ENCODE measurements around the gene SYPL2.

SYPL2 gene

GRCh38 chr1:109521002-109521951, 54.9 kb downstream of the SYPL2 start:
- DNase-seq: no peak

GRCh38 chr1:109522026-109522425, 55.7 kb downstream of the SYPL2 start:
- no peak for DNase-seq

- DNase-seq: no peak
Measured at GRCh38 chr1:109523706-109524105, 57.4 kb downstream of the SYPL2 start.

GRCh38 chr1:109527098-109527811, 60.9 kb downstream of the SYPL2 start:
- no peak for DNase-seq

- DNase-seq: no peak
Measured at GRCh38 chr1:109527846-109528695, 61.7 kb downstream of the SYPL2 start.

GRCh38 chr1:109528712-109529111, 62.4 kb downstream of the SYPL2 start:
- DNase-seq: no peak

GRCh38 chr1:109529881-109530456, 63.6 kb downstream of the SYPL2 start:
- peak in 1 of 2 experiments; percentile 36 for DNase-seq

GRCh38 chr1:109530457-109531087, 64.2 kb downstream of the SYPL2 start:
- DNase-seq: peak in 1 of 2 experiments; percentile 38

- no peak for DNase-seq
Measured at GRCh38 chr1:109531380-109531779, 65.0 kb downstream of the SYPL2 start.
